DMS 273 (cell line): ENCODE results near the gene RNU6-1.
A peak's percentile ranks its signal among the peaks of the same experiment; 100 is the strongest.

Experiments used
- DNase-seq: peaks from one replicate; lab custom pipeline; 2025; ENCODE audit not compliant: unreplicated experiment; lab: John Stamatoyannopoulos, UW

The RNU6-1 gene

DNA sequence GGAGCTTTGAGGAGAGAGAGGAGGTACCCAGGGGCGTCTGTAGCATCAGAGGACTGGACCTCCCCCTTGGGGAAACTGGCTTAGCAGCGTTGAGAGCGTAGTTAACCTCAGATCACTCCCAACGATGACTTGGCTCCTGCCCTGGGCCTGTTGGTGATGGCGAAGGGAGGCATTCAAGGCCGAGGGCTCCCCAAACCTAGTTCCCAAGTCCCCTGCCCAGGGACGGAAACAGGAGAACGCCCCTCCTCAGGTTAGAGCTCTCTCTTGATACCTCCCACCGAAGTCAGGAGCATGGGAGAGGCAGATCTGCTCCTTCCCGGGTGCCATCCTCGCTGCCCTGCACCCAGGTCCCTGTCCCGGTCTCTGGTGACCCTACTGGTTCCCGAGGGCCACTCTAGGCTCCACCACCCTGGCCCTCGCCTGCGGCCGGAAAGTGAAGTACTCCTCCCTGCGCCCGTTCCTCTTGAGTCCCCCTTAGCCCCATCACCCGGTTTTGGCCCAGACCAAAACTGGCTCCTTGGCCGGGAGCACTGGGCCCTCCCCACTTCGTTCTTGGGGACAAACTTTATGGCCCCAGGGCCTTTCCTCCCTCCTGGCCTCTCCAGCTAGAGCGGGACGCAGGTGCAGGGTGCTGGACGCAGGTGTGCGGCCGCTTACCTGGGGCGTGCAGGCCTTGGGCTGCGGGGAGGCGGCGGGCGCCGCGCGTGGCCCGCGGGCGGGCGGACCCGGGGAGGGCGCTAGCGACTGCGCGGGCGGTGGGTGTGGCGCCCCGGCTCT is 17.1 kb downstream of the RNU6-1 start:
- DNase-seq = peak; percentile 34

DNA sequence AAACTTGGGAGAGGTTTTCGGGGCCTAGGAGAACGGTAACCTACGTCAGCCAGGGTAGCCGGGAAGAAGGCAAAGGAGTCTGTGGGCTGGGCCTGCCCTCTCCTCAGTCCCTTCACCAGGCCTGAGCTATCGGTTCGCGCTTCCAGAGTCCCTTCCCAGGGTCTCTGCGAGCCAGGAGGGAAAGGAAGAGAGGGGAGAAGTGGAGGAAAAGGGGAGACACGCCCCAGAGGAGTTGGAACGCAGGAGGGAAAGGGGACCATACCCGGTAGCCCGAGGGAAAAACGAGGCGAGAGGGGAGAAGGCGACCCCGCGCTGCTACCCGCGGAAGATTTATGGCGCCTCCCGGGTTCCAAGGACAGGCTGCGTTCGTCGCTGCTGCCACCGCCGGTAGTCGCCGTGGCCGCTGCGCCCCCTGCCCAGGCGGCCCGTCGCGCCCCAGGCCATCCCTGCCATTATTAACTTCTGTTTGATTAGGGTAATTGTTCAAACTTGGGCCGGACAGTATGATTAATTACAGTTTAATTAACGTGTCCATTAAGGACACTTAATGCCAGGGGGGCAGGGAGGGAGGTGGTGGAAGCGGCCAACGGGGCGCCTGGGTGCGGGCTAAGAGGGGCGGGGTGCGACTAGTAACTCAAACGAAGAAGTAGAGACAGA is 17.9 kb downstream of the RNU6-1 start:
- DNase-seq = peak; percentile 15

DNA sequence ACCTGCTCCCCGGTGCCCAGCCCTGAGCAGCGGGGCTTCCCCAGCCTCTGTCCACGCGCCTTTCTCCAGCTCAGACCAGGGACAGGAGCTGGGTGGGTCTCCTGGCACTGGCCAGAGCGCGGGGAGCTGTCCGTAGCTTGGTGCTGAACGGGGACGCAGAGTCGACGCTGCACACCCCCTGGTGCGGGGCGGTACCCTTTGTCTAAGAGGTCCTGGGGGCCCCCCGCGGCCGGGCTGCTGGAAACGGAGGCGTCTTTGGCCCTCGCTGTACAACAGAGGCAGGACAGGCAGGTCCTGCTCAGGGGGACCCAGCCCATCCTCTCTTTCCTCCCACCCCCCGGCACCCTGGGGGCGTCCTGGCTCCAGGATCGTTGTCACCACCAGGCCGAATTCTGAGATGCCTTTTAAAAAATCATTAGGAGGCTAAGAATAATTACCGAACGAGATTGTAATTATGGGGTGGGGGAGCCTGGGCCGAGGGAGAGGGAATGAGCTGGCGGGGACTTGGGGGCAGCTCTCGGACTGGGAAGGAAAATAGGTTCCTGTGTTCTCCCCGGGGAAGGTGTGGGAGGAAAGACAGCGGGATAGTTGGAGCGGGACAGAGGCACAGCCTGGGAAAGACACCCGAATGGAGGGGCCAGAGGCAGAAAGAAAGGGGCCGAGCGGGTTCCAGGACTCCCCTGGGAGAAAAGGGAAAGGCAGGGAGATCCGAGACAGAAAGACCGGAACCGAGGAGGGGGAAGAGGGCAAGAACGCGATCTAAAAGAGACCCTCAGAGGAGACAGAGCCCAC is 18.7 kb downstream of the RNU6-1 start:
- no peak for DNase-seq

DNA sequence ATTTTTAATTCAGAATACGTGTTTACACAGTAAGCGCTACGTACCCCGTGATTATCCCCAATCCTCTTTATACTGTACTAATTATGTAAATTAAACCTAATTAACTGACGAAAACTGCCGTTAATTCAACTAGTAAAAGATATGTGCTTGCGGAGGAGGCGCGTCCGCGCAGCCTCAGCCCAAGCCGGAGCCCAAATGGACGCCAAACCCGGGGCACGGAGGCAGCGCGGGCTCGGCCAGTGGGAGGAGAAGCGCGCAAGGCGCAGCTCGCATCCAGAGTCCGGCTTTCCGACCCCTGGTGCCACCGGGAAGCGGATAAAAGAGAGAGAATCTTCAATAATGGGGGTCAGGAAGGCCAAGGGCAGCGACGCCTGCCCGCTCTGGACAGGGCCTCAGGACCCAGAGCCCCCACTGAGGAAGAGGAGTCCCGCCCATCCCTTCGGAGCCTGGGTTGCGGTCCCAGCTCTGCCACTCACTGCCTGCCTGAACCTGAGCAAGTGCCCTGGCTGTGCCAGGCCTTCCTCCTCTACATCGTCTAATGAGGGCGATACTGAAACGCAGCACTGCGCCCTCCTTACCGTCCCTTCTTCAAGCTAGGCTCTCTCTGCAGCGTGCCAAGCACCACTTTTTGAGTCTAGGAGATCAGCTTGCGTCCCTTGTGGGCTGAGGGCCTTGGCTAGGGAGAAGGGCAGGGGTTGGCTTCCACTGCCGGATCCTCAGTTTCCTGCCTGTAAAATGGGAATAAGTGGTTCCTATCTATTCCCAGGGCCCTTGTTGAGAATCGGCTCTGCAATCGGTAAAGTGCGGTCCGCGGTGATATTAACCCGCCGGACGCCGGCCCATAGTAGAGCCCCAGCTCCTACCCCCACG is 19.5 kb downstream of the RNU6-1 start:
- DNase-seq = no peak

DNA sequence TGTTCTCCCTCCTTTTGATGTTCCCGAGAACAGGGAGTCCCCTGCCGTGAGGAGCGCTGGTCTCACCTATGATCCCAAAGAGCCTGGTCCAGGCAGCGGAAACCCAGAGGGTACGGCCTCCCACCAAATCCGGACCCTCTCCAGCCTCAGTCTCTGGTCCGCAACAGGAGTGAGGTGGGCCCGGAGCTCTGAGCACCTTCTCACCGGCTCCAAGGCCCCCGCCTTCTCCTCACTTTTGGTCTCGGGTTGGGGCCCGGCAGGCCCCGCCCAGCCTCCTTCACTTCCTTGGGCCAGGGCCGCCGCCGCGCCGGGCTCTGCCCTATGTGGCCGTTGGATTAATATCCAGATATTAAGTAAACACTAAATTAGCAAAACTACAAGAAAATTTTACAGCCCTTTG is 20.2 kb downstream of the RNU6-1 start:
- no peak for DNase-seq

DNA sequence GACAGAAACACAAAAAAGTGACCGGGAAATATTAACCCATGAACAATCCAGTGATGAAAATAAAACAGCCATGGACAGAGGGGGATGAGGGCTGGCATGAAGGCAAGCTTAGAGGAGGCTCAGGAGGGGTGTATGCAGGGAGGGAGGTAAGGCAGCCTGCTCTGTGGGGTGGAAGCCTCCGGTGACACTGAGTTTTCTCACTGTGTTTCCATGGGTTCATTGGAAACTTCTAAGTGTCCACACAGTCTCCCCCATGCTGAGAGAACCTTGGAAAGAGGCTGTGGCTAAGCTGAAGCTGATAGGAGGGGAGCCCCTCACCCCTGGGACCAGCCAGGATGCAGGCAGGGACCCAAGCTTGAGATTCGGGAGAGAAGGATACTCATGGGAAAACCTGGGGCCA is 21.4 kb downstream of the RNU6-1 start:
- no peak for DNase-seq

DNA sequence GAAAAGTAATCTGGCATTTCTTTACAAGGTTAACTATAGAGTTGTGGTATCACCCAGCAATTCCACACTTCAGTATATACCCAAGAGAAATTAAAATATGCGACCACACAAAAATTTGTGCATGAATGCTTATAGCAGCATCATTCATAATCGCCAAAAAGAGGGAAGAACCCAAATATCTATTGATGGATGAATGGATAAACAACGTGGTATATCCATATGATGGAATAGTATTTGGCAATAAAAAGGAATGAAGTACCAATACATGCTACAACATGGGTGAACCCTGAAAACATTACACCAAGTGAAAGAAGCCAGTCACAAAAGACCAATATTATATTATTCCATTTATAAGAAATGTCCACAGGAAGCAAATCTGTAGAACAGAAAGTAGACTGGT is 23.2 kb downstream of the RNU6-1 start:
- DNase-seq = no peak

DNA sequence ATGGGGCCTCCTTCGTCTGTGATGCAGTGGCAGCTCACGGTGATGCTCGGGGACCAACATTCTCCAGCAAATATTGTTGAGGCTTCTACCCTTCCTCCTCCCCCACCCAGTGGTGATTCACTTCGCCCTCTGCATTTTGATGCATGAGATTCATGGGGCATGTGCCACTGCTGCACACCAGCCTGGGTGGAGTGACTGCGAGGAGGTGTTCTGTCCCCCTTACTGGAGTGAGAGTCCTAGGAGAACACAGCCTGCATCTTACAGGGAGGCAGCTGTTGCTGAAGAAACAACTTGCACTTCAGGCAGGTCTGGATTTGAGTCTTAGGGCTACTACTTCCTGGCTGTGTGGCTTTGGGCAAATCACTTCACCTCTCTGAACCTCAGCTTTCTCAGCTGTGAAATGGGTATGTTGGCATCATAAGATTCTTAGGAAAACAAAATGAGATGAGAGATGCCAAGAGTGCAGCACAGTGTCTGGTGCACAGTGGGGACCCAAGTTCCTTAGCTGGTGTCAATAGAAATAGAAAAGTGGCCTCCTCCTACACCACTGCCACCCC is 24.7 kb downstream of the RNU6-1 start:
- DNase-seq = no peak

DNA sequence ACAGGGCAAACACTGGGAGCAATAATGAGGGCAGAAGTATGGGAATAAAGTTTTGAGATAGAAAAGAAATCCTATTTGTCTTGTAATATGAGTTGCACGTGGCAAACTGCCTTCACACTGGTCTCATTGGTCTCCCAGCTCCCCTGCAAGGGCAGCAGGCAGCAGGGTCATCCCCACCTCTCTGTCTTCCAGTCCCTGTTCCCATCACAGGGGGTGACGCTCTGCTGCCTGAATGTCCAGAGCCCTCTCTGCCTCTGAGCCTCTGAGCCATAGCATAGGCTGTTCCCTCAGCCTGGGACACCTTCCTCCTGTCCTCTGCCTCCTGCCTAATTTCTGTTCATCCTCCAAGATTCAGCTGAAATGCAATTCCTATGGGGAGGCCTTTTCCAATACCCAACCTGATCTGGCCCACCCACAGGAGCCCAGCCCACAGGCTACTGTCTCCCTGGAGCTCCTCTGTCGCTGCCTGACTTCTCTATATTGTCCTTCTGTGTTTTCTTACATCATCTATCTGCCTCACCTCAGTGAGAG is 26.7 kb downstream of the RNU6-1 start:
- DNase-seq = no peak

DNA sequence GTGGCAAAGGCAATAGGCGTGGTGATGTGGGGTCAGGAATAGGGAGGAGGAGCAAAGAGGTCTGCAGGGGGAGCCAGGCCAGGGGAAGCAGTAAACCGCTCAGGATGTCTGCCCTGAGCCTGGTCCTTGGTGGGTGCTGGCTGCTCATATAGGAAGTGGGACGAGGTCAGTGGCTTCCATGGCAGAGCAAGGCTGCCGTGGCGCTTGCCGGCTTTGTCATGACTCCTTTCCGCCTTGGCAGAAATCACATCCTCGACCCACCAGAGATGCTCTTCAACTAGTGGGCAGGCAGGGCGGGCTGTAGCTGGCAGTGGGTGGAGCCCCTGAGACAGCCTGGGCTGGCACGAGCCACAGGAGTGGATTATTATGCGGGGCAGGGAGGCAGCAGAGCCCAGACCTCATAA is 27.6 kb downstream of the RNU6-1 start:
- DNase-seq = no peak

DNA sequence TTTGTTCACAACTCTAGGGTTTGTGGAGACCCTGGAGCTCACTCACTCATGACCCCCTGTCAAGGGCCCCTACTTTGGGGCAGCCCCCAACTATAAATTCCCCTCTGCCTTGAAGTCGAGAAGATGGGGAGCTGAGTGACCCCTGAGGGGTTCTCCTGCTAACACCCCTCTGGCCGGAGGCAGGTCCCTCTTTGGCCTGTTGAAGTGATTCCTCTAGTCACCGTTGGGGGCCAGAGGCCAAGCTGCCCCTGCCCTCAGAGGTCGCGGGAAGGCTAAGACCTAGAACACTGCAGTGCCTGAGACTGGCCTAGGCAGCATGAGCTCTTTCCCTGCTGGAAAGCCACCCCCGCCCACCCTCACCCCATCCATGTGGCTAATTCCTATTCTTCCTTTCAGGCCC is 30.0 kb downstream of the RNU6-1 start:
- DNase-seq = no peak

DNA sequence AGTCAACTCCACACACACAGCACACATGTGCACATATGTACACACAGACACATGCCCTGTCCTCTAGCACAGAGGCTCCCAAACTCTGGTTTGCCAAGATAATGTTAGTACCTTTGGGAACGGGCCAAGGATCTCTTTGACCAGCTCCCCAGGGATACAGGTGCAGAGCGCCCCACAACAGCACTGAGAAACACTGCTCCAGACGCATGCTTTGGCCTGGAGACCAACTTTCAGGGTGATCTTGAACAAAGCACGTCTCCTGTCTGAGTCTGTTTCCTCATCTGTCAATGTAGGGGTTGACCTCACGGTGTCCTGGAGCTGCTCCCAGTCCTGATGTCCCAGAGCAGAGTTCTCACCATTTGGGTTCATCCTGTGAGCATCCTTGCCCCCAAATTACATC is 30.4 kb downstream of the RNU6-1 start:
- DNase-seq = no peak

DNA sequence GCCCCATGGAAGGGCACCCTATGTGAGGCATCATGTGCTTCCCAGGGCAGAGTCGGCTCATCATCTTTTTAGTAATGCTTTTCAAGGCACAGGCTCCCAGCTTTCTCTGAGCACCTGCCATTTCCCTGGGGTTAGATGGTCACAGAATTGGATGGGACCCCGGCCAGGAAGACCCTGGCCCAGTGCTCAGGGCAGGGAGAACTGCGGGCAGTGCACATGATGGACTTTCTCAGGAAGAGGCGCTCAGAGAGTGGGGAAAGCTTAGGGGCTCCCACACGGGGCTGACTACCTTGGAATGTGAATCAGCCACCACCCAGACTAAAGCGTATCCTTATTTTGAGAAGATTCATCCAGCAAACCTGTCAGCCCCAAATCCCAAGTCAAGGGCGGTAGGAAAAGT is 31.0 kb downstream of the RNU6-1 start:
- DNase-seq = no peak

DNA sequence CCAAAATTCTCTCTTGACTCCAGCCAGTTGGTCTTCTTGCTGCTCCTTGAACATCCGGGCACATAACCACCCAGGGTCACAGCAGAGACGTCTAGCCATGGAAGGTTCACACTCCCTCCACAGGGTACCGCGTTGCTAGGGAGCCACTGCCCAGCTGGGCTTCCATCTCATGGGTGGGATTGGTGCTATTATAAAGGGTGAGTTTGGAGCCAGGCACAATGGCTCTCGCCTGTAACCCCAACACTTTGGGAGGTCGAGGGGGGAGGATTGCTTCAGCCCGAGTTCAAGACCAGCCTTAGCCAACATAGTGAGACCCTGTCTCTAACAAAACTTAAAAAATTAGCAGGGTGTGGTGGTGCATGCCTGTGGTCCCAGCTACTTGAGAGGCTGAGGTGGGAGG is 32.0 kb downstream of the RNU6-1 start:
- DNase-seq = no peak

DNA sequence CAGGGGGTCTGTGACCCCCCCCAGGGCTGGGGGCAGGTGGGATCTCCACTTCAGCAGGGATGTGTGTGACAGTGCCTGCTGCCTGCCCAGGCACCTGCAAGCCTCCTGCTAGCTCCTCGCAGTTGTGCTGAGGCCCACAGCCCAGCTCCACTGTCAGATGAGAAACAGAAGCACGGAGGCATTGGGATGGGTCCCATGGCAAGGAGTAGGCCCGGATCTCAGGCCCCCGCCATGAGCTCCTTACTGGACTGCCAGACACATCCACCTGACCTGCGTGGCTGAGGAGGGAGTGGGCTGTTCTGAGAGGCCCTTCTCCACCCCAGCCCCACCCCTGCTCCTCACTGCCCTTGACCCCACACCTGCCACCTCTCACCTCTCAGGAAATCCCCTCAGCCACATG is 32.7 kb downstream of the RNU6-1 start:
- DNase-seq = no peak

DNA sequence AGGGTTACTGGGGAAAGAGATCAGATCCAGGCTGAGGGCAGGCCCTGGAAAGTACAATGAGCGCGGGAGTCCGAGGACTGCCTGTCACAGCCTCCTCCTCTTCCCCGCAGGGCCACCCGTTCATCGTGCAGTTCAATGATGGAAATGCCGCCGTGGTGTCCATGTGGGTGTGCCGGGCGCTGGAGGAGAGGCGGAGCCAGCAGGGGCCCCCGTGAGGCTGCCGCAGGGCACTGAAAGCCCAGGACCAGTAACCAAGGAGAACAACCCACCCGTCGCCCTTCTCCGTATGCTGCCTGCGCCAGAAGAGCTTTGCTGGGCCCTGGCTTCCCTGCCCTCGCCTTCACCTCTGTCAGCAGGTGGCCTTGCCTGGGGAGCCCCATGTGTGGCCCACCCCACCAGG is 33.3 kb downstream of the RNU6-1 start:
- no peak for DNase-seq

DNA sequence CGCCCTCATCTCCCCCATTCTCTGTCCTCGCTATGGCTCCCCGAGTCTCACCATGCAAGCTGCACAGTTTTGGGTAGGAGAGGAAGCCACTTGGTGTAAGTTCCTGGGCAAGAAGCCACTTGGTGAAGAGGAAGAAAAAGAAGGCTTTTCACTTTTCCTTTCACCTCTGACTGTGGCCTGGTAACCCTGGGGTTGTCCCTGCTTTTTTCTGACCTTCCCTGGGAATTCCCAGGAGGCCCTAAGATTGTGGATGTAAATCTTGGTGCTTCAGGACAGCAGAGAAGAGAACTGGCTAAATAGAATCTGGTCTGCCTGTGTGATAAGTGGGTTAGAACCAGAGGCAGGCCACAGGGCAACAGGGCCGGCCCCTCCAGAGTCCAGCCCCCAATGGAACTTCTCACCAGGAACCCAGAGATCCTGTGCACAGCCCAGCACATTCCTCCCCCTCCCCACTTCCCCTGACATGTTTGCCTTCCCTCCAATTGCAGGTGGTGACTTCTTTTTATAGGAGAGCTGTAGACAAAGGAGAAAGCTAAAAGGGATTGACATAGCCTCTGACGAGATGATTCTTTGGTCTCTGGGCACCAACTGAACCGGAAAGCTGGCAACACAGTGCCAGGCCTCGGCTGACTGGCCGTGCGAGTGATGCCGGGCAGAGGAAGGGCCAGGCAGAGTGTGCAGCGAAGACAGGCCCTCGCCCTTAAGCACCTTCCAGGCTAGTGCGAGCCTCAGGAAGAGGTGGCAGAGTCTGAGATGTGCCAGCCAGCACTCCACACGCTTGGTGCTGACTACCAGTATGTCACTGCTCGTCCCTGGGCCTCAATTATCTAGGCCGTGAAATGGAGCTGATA is 34.0 kb downstream of the RNU6-1 start:
- no peak for DNase-seq

DNA sequence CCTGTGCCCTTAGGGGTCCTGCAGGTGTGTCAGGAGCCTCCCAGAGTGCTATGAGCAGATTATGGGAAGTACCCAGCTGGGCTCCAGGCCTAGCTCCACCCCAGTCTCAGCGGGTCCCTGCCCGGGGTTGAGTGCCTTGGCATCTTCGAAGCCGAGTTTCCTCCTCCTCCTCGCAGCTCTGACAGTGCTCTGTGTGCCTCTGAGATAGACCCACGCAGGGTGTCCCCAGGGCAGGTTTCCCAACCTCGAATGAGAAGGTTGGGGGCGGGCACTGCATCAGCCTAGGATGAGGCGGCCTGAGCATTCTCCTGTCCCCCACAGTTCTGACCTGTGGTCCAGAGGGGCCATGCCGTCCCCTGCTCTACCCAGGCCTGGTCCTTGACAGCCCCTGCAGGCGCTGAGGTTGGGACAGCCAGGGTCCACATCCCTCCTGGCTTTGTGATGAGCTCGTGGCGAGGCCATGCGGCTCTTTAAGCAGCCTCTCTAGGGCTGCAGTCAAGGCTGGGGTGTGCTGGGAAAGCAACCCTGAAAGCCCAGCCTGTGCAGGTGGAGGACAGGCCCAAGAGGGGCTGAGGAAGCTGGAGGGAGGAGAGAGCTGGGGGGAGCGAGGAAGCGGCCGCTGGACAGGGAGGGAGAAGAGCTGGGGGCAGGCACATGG is 34.7 kb downstream of the RNU6-1 start:
- no peak for DNase-seq
